Measurements from ENCODE around the gene KLHL26. TPM values are rescaled to one million over a fixed set of nuclear protein-coding genes. Genes with fewer than 3 reads are reported as not detected.
"Not testable (repeated sequence)": the region's sequence is repeated elsewhere in the genome, so short reads cannot be mapped to it uniquely, and the experiment has no call there.

Gene KLHL26
- total RNA-seq, 4 donors from 2014 or later: 13.4 to 20.2 (median 15.9) TPM

GRCh38 chr19:18589380-18590272, 47.2 kb upstream of the KLHL26 start:
- WGBS, 2 donors: 16 to 24% methylated on average over 27 to 49 of the region's 52 CpGs

DNA sequence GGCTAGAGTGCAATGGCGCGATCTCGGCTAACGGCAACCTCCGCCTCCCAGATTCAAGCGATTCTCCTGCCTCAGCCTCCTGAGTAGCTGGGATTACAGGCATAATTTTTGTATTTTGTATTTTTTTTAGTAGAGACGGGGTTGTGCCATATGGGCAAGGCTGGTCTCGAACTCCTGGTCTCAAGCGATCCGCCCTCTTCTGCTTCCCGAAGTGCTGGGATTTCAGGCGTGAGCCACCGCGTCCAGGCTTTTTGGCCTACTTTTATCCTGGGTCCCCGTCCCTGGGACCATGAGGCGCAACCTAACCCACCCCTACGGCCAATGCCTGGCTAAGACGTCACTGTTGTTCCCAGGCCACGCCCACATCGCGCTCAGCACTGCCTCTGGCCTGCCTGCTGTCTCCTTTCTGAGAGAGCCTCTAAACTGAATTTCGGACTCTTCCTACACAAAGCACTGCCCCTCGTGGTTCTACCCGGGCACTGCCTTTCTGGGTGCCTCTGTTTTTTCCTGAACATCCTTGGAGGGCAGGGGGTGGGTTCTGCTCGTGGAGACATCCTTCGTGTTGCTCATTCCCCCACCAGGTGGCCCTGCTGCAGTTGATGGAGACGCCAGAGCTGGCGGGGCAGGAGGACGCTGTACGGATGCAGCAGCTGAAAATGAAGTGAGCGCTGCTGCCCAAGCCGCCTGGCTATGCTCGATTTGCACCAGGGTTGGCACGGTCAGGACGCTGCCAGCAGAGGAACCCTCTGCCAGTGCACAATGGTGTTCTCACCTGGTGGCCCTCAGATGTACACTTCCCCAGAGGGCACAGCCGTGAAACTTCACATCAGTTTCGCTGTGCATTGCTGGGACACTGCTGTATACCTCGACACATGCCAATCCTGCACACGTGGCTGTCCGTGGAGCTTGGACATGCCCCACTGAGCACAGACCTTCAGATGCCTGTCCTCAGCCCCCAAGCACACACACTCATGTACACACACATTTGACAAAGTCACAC, 46.3 kb upstream of the KLHL26 start:
- intact Hi-C loops (cut with DNase I): loop anchor here (5.0 kb wide), 1 partner anchor 257 kb away; no protein-coding TSS in a partner anchor
- Histone ChIP-seq H3K4me3 (replicated peaks in 1 of 3) (no peak overlapping the region), H3K4me1 (peaks cover 18 to 33% of the 10 kb centered on the region in 2 donors), H3K27me3 (no peaks in the 10 kb centered on the region), H3K36me3 (no peaks in the 10 kb centered on the region), H3K27ac (no peak overlapping the region), H3K9me3 (no peaks in the 10 kb centered on the region)
- DNase-seq: no peak
- WGBS, 2 donors: 73 to 74% methylated on average over 35 to 40 of the region's 40 CpGs
- TF ChIP-seq POLR2A (IDR thresholded peaks at IDR 0.05): no peak
- TF ChIP-seq, protein P1, sequence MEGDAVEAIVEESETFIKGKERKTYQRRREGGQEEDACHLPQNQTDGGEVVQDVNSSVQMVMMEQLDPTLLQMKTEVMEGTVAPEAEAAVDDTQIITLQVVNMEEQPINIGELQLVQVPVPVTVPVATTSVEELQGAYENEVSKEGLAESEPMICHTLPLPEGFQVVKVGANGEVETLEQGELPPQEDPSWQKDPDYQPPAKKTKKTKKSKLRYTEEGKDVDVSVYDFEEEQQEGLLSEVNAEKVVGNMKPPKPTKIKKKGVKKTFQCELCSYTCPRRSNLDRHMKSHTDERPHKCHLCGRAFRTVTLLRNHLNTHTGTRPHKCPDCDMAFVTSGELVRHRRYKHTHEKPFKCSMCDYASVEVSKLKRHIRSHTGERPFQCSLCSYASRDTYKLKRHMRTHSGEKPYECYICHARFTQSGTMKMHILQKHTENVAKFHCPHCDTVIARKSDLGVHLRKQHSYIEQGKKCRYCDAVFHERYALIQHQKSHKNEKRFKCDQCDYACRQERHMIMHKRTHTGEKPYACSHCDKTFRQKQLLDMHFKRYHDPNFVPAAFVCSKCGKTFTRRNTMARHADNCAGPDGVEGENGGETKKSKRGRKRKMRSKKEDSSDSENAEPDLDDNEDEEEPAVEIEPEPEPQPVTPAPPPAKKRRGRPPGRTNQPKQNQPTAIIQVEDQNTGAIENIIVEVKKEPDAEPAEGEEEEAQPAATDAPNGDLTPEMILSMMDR (IDR thresholded peaks at IDR 0.05): no peak

More at GRCh38 chr19:18589380-18590272, 47.2 kb upstream of the KLHL26 start:
- Histone ChIP-seq H3K36me3 (no peaks in the 10 kb centered on the region), H3K27ac (peak overlapping the region; percentile 64 to 86 (median 79)), H3K27me3 (no peaks in the 10 kb centered on the region), H3K9me3 (no peaks in the 10 kb centered on the region), H3K4me1 (peaks cover 12 to 24% of the 10 kb centered on the region in 2 donors), H3K4me3 (replicated peaks in 1 of 3) (peak overlapping the region; percentile 49 to 86 (median 84))
- DNase-seq: peak; percentile 68 to 73
- TF ChIP-seq POLR2A (IDR thresholded peaks at IDR 0.05): no peak
- TF ChIP-seq, protein P1 (IDR thresholded peaks at IDR 0.05): peak in 3 of 6 experiments; percentile 19 to 36 (median 30)
- intact Hi-C loops (cut with DNase I): loop anchor here (5.0 to 10.0 kb wide), 2 partner anchors 145 to 258 kb away; no protein-coding TSS in a partner anchor

DNA sequence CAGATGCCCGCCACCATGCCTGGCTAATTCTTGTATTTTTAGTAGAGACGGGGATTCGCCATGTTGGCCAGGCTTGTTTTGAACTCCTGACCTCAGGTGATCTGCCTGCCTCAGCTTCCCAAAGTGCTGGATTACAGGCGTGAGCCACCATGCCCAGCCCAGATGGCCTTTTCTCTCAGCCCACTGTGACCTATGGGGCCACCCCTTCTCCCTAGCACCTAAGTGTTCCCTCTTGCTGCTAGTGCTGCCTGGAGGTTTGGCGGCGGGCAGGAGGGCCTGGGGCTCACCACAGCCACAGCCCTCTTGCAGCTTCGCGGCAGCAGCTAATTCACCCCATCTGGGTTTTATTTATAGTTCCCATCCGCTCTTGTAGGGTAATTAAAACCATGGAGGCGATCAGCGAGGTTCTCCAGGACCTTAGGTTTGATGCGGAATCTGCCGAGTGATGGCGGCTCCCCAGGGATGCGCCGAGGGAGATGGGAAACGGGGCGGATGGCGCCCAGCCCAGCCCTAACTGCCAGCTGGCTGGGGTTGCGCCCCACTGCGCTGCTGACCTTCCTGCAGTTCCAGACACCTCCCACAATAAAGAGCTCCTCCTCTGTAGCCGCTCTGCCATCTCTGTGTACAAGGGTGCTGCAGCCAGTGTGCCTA, 45.0 kb upstream of the KLHL26 start:
- H3K4me1 ChIP-seq: peaks cover 18 to 33% of the 10 kb centered on the region in 2 donors
- WGBS, 2 donors: 83 to 91% methylated on average over 21 to 22 of the region's 22 CpGs
- no peaks in the 10 kb centered on the region for H3K36me3 ChIP-seq
- H3K9me3 ChIP-seq: no peaks in the 10 kb centered on the region
- H3K27me3 ChIP-seq: no peaks in the 10 kb centered on the region
- no peak overlapping the region for H3K27ac ChIP-seq
- no peak overlapping the region for H3K4me3 ChIP-seq (replicated peaks in 1 of 3)
- DNase-seq: no peak
- TF ChIP-seq, protein P1 (IDR thresholded peaks at IDR 0.05): no peak
- no peak for TF ChIP-seq POLR2A (IDR thresholded peaks at IDR 0.05)
- intact Hi-C loops (cut with DNase I): loop anchor here (5.0 kb wide), 1 partner anchor 255 kb away; no protein-coding TSS in a partner anchor

DNA sequence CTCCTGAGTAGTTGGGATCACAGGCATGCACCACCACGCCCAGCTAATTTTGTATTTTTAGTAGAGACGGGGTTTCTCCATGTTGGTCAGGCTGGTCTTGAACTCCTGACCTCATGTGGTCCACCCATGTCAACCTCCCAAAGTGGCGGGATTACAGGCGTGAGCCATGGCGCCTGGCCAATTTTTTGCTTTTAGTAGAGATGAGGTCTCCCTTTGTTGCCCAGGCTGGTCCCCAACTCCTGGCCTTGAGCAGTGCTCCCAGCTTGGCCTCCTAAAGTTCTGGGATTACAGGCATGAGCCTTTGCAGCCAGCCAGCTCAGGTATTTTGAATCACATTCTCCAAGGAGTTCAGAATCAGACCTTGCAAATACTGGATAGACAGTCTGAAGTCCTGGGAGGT, 44.1 kb upstream of the KLHL26 start:
- not testable (repeated sequence) for H3K36me3 ChIP-seq; H3K9me3 ChIP-seq; H3K4me3 ChIP-seq (replicated peaks in 1 of 3); H3K27me3 ChIP-seq; DNase-seq; H3K27ac ChIP-seq
- H3K4me1 ChIP-seq: peaks cover 18 to 33% of the 10 kb centered on the region in 2 donors
- 86 to 97% methylated on average over 2 to 5 of the region's 5 CpGs for WGBS, 2 donors
- intact Hi-C loops (cut with DNase I): loop anchor here (5.0 kb wide), 1 partner anchor 255 kb away; no protein-coding TSS in a partner anchor

Data from thyroid gland (tissue), 4 donors.